ENCODE data around the gene PARVG.
"Not testable (repeated sequence)": the region's sequence is repeated elsewhere in the genome, so short reads cannot be mapped to it uniquely, and the experiment has no call there.

Gene PARVG

DNA sequence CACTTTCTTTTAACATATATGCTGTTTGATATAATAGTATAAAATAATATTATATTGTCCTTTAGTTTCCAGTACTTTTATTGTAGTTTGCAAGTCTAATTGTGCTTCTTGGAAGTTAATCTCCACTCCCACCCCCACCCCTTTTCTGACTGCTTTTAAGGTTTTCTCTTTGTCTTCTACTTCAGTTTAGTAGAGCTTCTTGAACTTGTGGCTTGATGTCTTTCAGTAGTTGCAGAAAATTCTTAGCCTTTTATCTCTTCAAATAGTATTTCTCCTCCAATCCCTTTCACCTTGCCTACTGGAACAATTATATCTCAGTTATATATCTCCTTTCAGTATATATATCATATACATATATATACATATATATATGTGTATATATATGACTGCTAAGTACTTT lies 56.6 kb downstream of the PARVG start:
- no peak overlapping the region for H3K4me3 ChIP-seq (ENCODE audit: low read depth, low read length)
- DNase-seq (ENCODE audit: low read depth) = no peak
- TF ChIP-seq CTCF (conservative IDR thresholded peaks at IDR 0.05; ENCODE audit: low read depth, low read length) = no peak

- not testable (repeated sequence) for DNase-seq (ENCODE audit: low read depth); H3K4me3 ChIP-seq (ENCODE audit: low read depth, low read length)
These were observed 60.4 kb downstream of the PARVG start for GRCh38 chr22:44241121-44241520.

DNA sequence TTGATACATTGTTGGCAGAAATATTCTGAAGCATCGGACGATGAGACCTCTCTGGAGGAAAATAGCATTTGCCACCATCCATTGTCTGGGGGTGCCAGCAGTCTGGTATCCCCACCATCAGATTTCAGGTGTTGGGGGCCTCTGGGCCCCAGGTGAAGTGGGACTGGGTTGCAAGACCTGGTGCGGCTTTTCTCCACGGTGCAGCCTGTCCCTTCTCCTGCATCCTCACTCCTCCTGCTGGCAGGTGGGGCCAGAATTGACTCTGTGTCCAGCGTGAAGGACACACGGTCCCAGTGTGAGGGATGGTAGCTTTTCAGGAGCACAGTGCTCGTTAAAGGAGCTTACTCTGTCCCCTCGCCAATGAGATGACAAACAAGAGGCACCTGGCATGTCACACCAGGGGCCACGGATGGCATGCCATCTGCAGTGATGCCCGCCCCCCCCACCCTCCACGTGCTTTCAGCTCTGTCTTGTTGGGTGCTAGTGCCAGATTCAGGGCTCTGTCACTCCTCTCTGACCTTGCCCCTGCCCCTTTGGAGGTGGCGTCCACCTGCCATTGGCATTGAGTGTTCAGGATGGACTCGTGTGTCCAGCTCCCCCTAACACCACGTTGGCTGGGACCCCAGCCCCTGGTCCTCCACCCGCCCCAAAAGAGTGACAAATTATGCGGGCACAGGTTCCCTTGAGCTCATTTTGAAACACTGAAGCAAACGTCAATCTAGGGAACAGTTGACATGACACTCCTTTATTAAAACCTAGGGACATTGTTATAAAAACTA lies 62.4 kb downstream of the PARVG start:
- no peak overlapping the region for H3K4me3 ChIP-seq (ENCODE audit: low read depth, low read length)
- no peak for TF ChIP-seq CTCF (conservative IDR thresholded peaks at IDR 0.05; ENCODE audit: low read depth, low read length)
- DNase-seq (ENCODE audit: low read depth) = no peak

- no peak for TF ChIP-seq CTCF (conservative IDR thresholded peaks at IDR 0.05; ENCODE audit: low read depth, low read length)
- no peak overlapping the region for H3K4me3 ChIP-seq (ENCODE audit: low read depth, low read length)
- DNase-seq (ENCODE audit: low read depth) = no peak
These were observed 63.0 kb downstream of the PARVG start for GRCh38 chr22:44243761-44244160.

- no peak for DNase-seq (ENCODE audit: low read depth)
- no peak overlapping the region for H3K4me3 ChIP-seq (ENCODE audit: low read depth, low read length)
- no peak for TF ChIP-seq CTCF (conservative IDR thresholded peaks at IDR 0.05; ENCODE audit: low read depth, low read length)
These were observed 63.6 kb downstream of the PARVG start for GRCh38 chr22:44244265-44244822.

DNA sequence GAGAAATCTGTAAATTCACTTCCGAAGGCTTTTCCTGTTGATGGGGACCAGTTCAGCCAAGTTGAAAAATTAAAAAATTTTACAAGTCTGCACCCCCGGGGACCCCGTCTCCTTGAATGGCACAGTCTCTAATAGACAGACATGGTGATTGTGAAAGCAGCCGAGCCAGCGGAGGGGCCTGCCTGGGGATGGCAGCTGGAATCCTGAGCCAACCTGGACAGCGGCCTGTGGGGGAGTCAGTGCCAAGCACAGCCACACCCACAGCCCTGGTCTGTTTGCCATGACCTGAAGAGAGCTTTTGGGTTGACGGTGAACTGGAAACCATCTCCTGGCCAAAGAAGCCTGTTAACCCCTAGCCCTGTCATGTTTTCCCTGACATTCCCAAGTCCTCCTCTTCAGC lies 64.7 kb downstream of the PARVG start:
- H3K4me3 ChIP-seq (ENCODE audit: low read depth, low read length) = no peak overlapping the region
- no peak for DNase-seq (ENCODE audit: low read depth)
- no peak for TF ChIP-seq CTCF (conservative IDR thresholded peaks at IDR 0.05; ENCODE audit: low read depth, low read length)

DNA sequence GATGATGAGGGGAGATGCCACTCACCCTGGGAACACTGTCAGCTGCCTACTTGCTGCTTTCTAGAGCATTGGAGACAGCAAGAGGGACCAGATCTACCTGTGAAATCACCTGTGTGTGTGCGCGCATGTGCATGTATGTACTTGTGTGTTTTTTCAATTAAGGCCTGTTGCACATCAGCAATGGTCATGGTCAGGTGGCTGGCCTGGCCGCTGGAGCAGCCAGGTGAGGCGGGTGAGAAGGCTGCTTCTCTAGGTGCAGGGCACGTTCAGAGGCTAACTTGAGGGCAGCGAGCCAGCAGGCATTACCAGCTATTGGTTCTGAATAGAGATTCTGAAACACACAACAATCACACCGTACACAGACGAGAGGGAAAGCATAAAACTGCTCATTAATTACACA lies 65.1 kb downstream of the PARVG start:
- DNase-seq (ENCODE audit: low read depth) = no peak
- no peak for TF ChIP-seq CTCF (conservative IDR thresholded peaks at IDR 0.05; ENCODE audit: low read depth, low read length)
- no peak overlapping the region for H3K4me3 ChIP-seq (ENCODE audit: low read depth, low read length)

All from choroid plexus epithelial cell (primary cell).